GM12865 (cell line): ENCODE measurements around the gene TMEM161B.

Experiments used
- DNase-seq: peaks from one replicate; pipeline ENCODE4 v3.0.0; 2010; ENCODE audit warnings: low read depth
- H3K4me3 ChIP-seq: 2 replicates; pipeline ENCODE4 v1.5.1; 2011; ENCODE audit warnings: mild to moderate bottlenecking, low read depth, low read length, control low read depth
- CTCF ChIP-seq: IDR thresholded peaks from 2 replicates; pipeline ENCODE4 v1.5.1; 2011; ENCODE audit warnings: low read length, control low read depth, low read depth, inconsistent platforms; ENCODE audit not compliant: insufficient read depth; ENCODE audit errors: missing control alignments

Gene TMEM161B

DNA sequence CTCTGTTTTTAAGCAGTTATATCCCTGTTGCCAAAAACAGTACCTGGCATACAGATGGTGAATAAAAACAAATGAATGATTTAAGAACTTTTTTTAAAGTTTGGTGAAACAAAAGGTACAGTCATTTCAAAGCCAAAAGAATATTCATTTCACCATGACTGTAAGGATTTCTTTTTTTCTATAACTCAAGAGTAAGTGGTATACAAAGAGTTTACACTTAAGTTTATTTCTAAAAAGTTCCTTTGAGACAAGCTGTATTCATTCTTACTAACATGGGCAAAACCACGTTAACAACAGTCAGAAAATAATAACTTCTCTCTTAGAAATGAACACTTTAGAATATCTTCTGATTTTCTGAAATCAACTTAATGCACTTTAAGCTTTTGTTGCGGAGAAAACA, 5.3 kb downstream of the TMEM161B start:
- DNase-seq: no peak
- H3K4me3 ChIP-seq: no peak overlapping the region
- no peak for TF ChIP-seq CTCF

GRCh38 chr5:88262116-88262515, 6.5 kb downstream of the TMEM161B start:
- no peak for DNase-seq
- H3K4me3 ChIP-seq: no peak overlapping the region
- TF ChIP-seq CTCF: no peak

DNA sequence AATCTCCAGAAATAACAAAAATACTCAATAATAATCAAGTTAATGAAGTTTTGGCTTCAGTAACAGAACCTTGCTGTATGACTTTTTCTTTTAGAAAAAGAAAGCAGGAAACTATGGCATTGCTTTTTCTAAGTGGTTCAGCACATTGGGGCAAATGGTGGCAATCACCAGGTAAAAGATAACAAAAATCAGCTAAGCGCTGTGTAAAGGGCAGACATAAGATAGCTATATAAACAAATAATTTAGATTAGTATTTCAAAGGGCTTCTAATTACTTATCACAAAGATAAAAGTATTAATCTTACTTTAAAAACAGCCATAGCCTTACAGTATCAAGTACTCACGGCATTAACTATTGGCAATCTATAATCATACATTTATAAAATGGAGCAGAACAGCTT, 10.0 kb downstream of the TMEM161B start:
- TF ChIP-seq CTCF: no peak
- no peak for DNase-seq
- no peak overlapping the region for H3K4me3 ChIP-seq

DNA sequence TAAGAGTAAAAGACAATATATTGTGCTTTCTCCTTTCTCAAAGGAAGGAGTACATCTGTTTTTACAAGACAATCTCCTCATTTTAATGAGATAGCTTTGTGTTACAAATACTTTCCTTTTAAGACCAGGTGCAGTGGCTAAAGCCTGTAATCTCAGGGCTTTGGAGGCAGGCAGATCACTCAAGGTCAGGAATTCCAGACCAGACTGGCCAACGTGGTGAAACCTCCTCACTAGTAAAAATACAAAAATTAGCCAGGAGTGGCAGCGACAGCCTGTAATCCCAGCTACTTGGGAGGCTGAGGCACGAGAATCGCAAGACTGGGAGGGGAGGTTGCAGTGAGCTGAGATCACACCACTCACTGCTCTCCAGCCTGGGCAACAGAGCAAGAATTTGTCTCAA, 11.8 kb downstream of the TMEM161B start:
- no peak for TF ChIP-seq CTCF
- no peak for DNase-seq
- no peak overlapping the region for H3K4me3 ChIP-seq

GRCh38 chr5:88256037-88256436, 12.6 kb downstream of the TMEM161B start:
- no peak for DNase-seq
- H3K4me3 ChIP-seq: no peak overlapping the region
- TF ChIP-seq CTCF: no peak

DNA sequence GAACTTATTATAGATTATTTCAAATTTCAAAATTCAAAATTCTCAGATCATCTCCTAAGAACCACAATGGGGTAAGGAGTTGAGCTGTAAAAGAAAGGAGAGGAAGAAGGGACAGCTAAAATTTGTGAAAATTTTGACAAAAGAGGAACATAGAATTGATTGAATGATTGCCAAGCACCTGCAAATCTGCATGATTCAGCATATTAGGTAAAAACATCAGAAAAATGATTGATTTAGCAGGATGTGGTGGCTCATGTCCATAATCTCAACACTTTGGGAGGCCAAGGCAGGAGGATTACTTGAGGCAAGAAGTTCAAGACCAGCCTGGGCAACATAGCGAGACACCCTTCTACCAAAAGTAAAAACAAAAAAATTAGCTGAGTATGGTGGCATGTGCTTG, 14.3 kb downstream of the TMEM161B start:
- TF ChIP-seq CTCF: no peak
- no peak overlapping the region for H3K4me3 ChIP-seq
- no peak for DNase-seq

DNA sequence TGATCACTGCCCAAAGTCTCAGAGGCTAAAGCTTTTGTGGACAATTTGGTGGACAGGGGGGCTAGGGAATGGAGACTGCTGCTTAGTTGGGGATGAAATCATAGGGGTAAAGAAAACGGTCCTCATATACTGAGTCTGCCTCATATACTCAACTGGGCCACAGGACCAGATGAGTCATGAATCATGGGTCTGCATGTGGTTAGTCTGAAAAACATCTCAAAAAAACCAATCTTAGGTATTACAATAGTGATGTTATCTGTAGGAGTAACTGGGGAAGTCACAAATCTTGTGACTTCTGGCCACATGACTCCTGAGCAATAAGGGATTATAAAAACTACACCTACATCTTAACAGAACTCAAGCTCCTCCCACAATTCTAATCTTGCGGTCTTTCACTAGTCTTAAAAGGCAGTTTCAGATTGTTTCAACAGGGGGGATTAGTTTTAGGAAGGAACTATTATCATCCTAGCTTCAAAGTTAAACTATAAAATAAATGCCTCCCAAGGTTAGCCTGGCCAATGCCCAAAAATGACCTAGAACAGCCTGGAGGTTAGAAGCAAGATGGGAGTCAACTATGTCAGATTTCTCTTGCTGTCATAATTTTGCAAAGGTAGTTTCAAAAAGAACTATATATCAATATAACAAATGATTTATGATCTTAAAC, 17.5 kb downstream of the TMEM161B start:
- H3K4me3 ChIP-seq: no peak overlapping the region
- no peak for TF ChIP-seq CTCF
- DNase-seq: no peak
